SJSA1 (cell line): Measurements from ENCODE around the gene UHRF1. TPM values are rescaled to one million over a fixed set of nuclear protein-coding genes. Genes with fewer than 3 reads are reported as not detected.

Source experiments
- DNase-seq, 2 experiments: peaks; one replicate each; pipeline ENCODE4 v3.0.0-alpha.2; 2015 to 2020; ENCODE audit warnings: low spot score in 2 of 2, low read depth in 1 of 2
- H3K27ac ChIP-seq: fragments of 250-450 bp; sonication (Bioruptor Pico); 2 replicates; pipeline ENCODE4 v1.5.1; 2020; ENCODE audit warnings: mild to moderate bottlenecking, moderate library complexity
- H3K27me3 ChIP-seq: fragments of 250-450 bp; sonication (Bioruptor Pico); replicated peaks from 2 replicates; pipeline ENCODE4 v1.5.1; 2020; ENCODE audit warnings: mild to moderate bottlenecking, moderate library complexity
- H3K36me3 ChIP-seq: fragments of 250-450 bp; sonication (Bioruptor Pico); 2 replicates; pipeline ENCODE4 v1.5.1; 2020; ENCODE audit warnings: mild to moderate bottlenecking
- H3K4me1 ChIP-seq: fragments of 250-450 bp; sonication (Bioruptor Pico); replicated peaks from 2 replicates; pipeline ENCODE4 v1.6.1; 2021; ENCODE audit warnings: mild to moderate bottlenecking
- H3K4me3 ChIP-seq: fragments of 250-450 bp; sonication (Bioruptor Pico); 2 replicates; pipeline ENCODE4 v1.5.1; 2020; ENCODE audit warnings: mild to moderate bottlenecking
- H3K9me3 ChIP-seq: fragments of 250-450 bp; sonication (Bioruptor Pico); replicated peaks from 2 replicates; pipeline ENCODE4 v1.5.1; 2020; ENCODE audit warnings: mild to moderate bottlenecking
- total RNA-seq: library from RNA; depleted of rRNA; stranded (reverse); fragments of >200 nt; shearing (Covaris generic); gene quantifications from 2 replicates; pipeline ENCODE4 v1.2.3, GENCODE V29; 2014

Gene UHRF1
- total RNA-seq, 1 experiment from 2014 or later, result 85.8 TPM

DNA sequence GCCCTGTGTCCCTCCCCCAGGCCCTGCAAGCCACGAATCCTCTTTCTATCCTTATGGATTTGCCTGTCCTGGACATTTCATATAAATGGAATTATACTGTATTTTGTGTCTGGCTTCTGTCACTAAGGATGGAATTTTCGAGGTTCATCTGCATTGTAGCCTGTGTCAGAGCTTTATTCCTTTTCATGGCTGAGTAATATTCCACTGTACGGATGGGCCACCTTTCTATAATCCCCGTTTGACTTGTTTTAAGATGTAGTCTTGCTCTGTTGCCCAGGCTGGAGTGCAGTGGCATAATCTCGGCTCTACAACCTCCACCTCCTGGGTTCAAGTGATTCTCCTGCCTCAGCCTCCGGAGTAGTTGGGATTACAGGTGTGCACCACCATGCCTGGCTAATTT lies 55.8 kb downstream of the UHRF1 start:
- peaks cover 37% of the 10 kb centered on the region for H3K36me3 ChIP-seq
- no peak overlapping the region for H3K27ac ChIP-seq
- H3K9me3 ChIP-seq, result no peaks in the 10 kb centered on the region
- no peak for DNase-seq
- H3K27me3 ChIP-seq, result no peaks in the 10 kb centered on the region
- H3K4me3 ChIP-seq, result no peak overlapping the region
- peaks cover 9% of the 10 kb centered on the region for H3K4me1 ChIP-seq

DNA sequence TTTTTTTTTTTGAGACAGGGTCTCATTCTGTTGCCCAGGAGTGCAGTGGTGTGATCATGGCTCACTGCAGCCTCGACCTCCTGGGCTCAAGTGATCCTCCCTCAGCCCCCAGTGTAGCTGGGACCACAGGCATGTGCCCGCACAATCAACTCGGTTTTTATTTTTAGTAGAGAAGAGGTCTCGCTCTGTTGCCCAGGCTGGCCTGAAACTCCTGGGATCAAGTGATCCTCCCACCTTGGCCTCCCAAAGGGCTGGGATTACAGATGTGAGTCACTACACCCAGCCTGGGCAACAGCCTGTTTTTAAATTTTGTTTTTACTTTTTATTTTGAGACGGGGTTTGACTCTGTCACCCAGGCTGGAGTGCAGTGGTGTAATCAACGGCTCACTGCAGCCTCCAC lies 57.3 kb downstream of the UHRF1 start:
- Histone ChIP-seq H3K27me3 (no peaks in the 10 kb centered on the region), H3K4me1 (peaks cover 24% of the 10 kb centered on the region), H3K36me3 (peaks cover 32% of the 10 kb centered on the region), H3K27ac (no peak overlapping the region), H3K9me3 (no peaks in the 10 kb centered on the region), H3K4me3 (no peak overlapping the region)
- DNase-seq, result no peak

DNA sequence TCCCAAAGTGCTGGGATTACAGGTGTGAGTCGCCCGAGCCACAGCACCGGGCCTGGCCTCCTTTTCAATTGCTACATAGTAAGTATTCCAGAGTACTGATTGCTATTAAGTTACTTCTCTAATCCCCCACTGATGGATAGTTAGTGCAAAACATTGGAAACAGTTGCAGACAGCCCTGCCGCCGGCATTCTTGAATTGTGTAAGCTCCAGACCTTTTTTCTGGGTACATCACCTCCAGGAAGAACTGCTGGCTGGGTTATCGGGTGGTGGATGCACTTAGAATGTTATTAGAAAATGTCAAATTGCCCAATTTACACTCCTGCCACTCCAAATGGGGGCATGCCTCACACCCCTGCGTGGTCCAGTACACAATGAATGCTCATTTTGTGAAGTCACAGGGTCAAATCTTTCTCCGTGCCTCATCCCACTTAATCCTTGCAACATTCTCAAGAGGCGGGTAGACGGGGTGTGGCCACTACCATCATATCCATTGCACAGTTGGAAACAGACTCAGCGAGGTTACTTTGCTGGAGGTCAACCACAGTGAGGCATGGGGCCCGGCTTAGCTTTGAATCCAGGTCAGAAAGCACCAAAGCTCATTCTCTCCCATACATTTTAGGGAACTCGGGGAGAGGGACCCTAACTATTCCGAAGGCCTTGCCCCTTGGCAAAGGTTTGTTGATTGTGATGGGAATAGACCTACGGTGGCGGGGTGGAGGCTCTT lies 58.6 kb downstream of the UHRF1 start:
- DNase-seq, result no peak
- Histone ChIP-seq H3K9me3 (no peaks in the 10 kb centered on the region), H3K27me3 (no peaks in the 10 kb centered on the region)

GRCh38 chr19:4968462-4969291 lies 59.4 kb downstream of the UHRF1 start, which contains the start of gene KDM4B:
TSS of gene KDM4B (plus strand) at chr19:4969113. CDS start at chr19:5032891, 63,778 bp downstream.
- no peak within 1 kb of the TSS for H3K27ac ChIP-seq
- H3K4me3 ChIP-seq, result peak within 1 kb of the TSS; percentile 56
- H3K4me1 ChIP-seq, result peaks cover 35% of the 10 kb centered on the region
- no peaks in the 10 kb centered on the region for H3K9me3 ChIP-seq
- peak; percentile 99 to 100 for DNase-seq
- no peaks in the 10 kb centered on the region for H3K27me3 ChIP-seq
- H3K36me3 ChIP-seq, result peaks cover 16% of the 10 kb centered on the region

More for the DNA sequence above, 58.6 kb downstream of the UHRF1 start:
- H3K27ac ChIP-seq, result no peak overlapping the region
- peaks cover 20% of the 10 kb centered on the region for H3K36me3 ChIP-seq
- peaks cover 30% of the 10 kb centered on the region for H3K4me1 ChIP-seq
- peak overlapping the region; percentile 20 for H3K4me3 ChIP-seq

DNA sequence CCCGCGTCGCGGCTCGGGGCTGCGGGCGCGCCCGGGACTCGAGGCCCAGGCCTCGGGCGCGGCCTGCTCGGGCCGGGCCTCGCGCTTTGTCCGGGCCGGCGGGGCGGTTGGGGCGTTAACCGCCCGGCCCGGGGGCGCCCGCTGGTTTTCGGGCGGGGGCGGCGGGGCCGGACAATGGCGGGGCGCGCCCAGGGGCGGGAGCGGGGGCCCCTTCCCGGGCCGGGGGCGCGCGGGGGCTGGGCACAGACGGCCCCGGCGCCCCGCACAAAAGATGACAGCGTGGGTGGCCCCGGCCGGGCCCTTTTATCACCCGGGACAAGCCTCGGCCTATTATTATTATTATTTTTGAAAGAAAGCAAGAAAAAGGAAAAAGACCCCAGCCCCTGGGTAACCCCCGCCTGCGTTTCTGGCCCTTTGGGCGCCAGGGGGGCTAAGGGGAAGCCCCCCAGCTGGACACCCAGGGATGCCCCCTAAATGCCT lies 60.0 kb downstream of the UHRF1 start:
- no peak for DNase-seq
- no peak overlapping the region for H3K27ac ChIP-seq
- H3K4me3 ChIP-seq, result peak overlapping the region; percentile 56
- H3K9me3 ChIP-seq, result no peaks in the 10 kb centered on the region
- peaks cover 35% of the 10 kb centered on the region for H3K4me1 ChIP-seq
- peaks cover 9% of the 10 kb centered on the region for H3K36me3 ChIP-seq
- H3K27me3 ChIP-seq, result no peaks in the 10 kb centered on the region

- DNase-seq, result no peak
Measured at GRCh38 chr19:4969772-4970531, 60.7 kb downstream of the UHRF1 start.

DNA sequence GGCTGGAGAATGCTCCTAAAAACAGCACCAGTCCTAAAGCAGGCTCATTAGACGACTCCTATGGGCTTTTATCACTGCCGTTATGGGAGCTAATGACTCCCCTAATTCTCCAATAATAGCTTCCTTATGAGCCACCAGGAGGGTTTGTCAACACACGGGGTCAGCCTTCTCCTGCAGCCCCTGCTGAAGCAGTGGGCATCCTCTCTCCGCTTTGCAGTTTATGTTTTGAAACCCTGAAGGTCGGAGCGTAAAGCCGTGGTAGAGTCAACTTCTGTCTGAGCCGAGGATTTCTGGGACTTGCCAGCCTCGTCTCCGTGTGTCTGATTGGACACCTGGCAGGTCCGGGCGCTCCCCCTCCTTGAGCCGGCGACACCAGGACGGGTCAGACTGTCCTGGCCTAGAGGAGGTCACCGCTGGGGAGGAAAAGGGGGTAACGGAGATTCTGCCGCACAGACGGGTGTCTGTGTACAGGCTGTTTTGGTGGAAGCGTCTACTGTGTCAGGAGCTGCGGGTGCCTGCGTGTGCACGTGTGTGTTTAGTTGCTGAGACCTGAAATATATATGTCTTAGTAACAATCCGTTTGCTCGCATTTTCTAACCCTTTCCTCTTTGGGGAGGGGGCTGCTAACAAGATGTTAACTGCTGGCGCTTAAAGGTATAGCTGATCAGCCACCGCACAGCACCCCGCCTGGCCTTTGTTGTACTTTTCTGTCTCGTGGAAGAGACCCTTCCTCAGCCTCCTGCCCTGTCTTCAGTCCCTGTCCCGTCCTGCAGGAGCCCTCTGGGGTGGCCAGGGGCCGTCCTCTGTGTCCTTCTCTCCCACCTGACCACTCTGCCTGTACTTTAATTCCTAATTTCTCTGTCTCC lies 61.5 kb downstream of the UHRF1 start:
- H3K27ac ChIP-seq, result no peak overlapping the region
- H3K9me3 ChIP-seq, result no peaks in the 10 kb centered on the region
- DNase-seq, result no peak
- H3K4me1 ChIP-seq, result peaks cover 35% of the 10 kb centered on the region
- peak overlapping the region; percentile 56 for H3K4me3 ChIP-seq
- no peaks in the 10 kb centered on the region; the same call in 1 of the 2 replicates for H3K36me3 ChIP-seq
- H3K27me3 ChIP-seq, result no peaks in the 10 kb centered on the region

More at GRCh38 chr19:4969772-4970531, 60.7 kb downstream of the UHRF1 start:
- Histone ChIP-seq H3K4me3 (peak overlapping the region; percentile 56), H3K36me3 (peaks cover 3% of the 10 kb centered on the region), H3K9me3 (no peaks in the 10 kb centered on the region), H3K27me3 (no peaks in the 10 kb centered on the region), H3K4me1 (peaks cover 35% of the 10 kb centered on the region), H3K27ac (no peak overlapping the region)

GRCh38 chr19:4971424-4971793 lies 62.1 kb downstream of the UHRF1 start:
- Histone ChIP-seq H3K36me3 (no peaks in the 10 kb centered on the region; the same call in 1 of the 2 replicates), H3K27ac (no peak overlapping the region), H3K4me3 (no peak overlapping the region), H3K9me3 (no peaks in the 10 kb centered on the region), H3K4me1 (peaks cover 40% of the 10 kb centered on the region), H3K27me3 (no peaks in the 10 kb centered on the region)
- DNase-seq, result no peak

GRCh38 chr19:4971816-4972495 lies 62.7 kb downstream of the UHRF1 start:
- H3K27me3 ChIP-seq, result no peaks in the 10 kb centered on the region
- no peak overlapping the region for H3K27ac ChIP-seq
- no peaks in the 10 kb centered on the region for H3K9me3 ChIP-seq
- peaks cover 46% of the 10 kb centered on the region for H3K4me1 ChIP-seq
- H3K36me3 ChIP-seq, result peaks cover under 1% of the 10 kb centered on the region
- H3K4me3 ChIP-seq, result no peak overlapping the region
- no peak for DNase-seq

GRCh38 chr19:4972509-4973230 lies 63.4 kb downstream of the UHRF1 start:
- Histone ChIP-seq H3K27ac (no peak overlapping the region), H3K36me3 (peaks cover 6% of the 10 kb centered on the region), H3K4me3 (no peak overlapping the region), H3K4me1 (peaks cover 53% of the 10 kb centered on the region), H3K9me3 (no peaks in the 10 kb centered on the region), H3K27me3 (no peaks in the 10 kb centered on the region)
- DNase-seq, result peak in 1 of 2 experiments; percentile 53

- DNase-seq, result no peak
- H3K9me3 ChIP-seq, result no peaks in the 10 kb centered on the region
- no peak overlapping the region for H3K4me3 ChIP-seq
- no peak overlapping the region for H3K27ac ChIP-seq
- H3K4me1 ChIP-seq, result peaks cover 58% of the 10 kb centered on the region
- peaks cover 10% of the 10 kb centered on the region for H3K36me3 ChIP-seq
- no peaks in the 10 kb centered on the region for H3K27me3 ChIP-seq
Measured at GRCh38 chr19:4974880-4975469, 65.7 kb downstream of the UHRF1 start.
